Activated CD4-positive, alpha-beta T cell treated with anti-CD3 and anti-CD28 coated beads for 36 hours (primary cell): ENCODE results near the gene CELF2. TPM values are rescaled to one million over a fixed set of nuclear protein-coding genes. Genes with fewer than 3 reads are reported as not detected.

Source experiments
- ATAC-seq: fragments of 200-7000 bp; cut with Tn5 transposase; one replicate; pipeline ENCODE4 v1.10.0; 2021; ENCODE audit warnings: mild to moderate bottlenecking, moderate library complexity
- CTCF ChIA-PET: fragments of 350-600 bp; sonication (Branson Sonifier 250); formaldehyde crosslinking; loops from one replicate; lab custom pipeline; 2021; ENCODE audit warnings: antibody characterized with exemption; lab: Charles Lee
- POLR2A ChIA-PET: fragments of 350-600 bp; sonication (Branson Sonifier 250); formaldehyde crosslinking; loops from one replicate; lab custom pipeline; 2021; ENCODE audit warnings: antibody characterized with exemption, inconsistent platforms; lab: Charles Lee
- DNase-seq: peaks from one replicate; pipeline ENCODE4 v3.0.0-alpha.2; 2020
- H3K27ac Mint-ChIP-seq: one replicate; pipeline ENCODE4 v1.8.0; 2021; ENCODE audit warnings: mixed read lengths
- H3K27me3 Mint-ChIP-seq: one replicate; pipeline ENCODE4 v1.8.0; 2021; ENCODE audit warnings: mixed read lengths
- H3K36me3 Mint-ChIP-seq: one replicate; pipeline ENCODE4 v1.8.0; 2021; ENCODE audit warnings: low read depth, mixed read lengths
- H3K4me1 Mint-ChIP-seq: one replicate; pipeline ENCODE4 v1.8.0; 2021; ENCODE audit warnings: mixed read lengths
- H3K4me3 Mint-ChIP-seq: one replicate; pipeline ENCODE4 v1.8.0; 2021; ENCODE audit warnings: mild to moderate bottlenecking, moderate library complexity, mixed read lengths
- H3K9me3 Mint-ChIP-seq: one replicate; pipeline ENCODE4 v1.8.0; 2021; ENCODE audit warnings: low read depth, mixed read lengths
- intact Hi-C, 2 experiments: fragments of 100-400 bp; cut with DNase I in 1 of 2; cut with micrococcal nuclease in 1 of 2; formaldehyde crosslinking; loops; one replicate each; pipeline versions ENCODE4 v1.14.2 to v1.15.1; 2022 to 2024; cut with DNase I, micrococcal nuclease
- total RNA-seq, 2 experiments: library from RNA; stranded (reverse); gene quantifications; one replicate each; pipeline ENCODE4 v1.2.3, GENCODE V29; 2021

CELF2 gene
- total RNA-seq, 2 experiments from 2014 or later: 102 to 119 TPM

DNA sequence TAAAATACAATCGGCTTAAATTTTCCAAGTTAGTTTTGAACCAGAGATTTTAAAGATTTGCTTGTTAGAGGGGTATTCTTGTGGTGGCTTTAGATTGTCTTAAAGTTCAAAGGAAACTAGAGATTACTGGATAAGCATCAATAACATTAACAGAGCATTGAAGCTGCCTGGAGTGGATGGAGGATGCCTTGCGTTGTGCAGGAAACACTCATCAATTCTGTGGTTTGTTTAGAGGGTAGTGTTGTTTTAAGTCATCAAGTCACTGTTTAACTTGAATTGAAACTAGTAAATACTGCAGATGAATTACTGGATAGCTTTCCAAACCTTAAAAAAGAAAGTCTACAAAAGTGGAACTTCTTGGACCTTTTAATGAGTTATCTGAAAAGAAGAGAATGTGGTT lies 218.6 kb downstream of the CELF2 start:
- POLR2A ChIA-PET: interaction anchor here (0.6 to 2.7 kb wide), 19 partner anchors 9 to 1183 kb away, joined by 3 to 33 read pairs (median 5); no protein-coding TSS in a partner anchor
- Mint-ChIP-seq H3K27ac (peak overlapping the region; percentile 98), H3K27me3 (no peaks in the 10 kb centered on the region), H3K36me3 (peaks cover 58% of the 10 kb centered on the region), H3K9me3 (no peaks in the 10 kb centered on the region), H3K4me1 (peaks cover 71% of the 10 kb centered on the region), H3K4me3 (peak overlapping the region; percentile 55)
- intact Hi-C loops: loop anchor here (1.0 to 5.0 kb wide), 8 partner anchors 10 to 886 kb away; no protein-coding TSS in a partner anchor
- ATAC-seq (peak; percentile 52), DNase-seq (peak; percentile 57)
- CTCF ChIA-PET: interaction anchor here (0.6 to 3.3 kb wide), 15 partner anchors 9 to 715 kb away, joined by 3 to 27 read pairs (median 5); no protein-coding TSS in a partner anchor

- CTCF ChIA-PET: interaction anchor here (1.2 to 3.0 kb wide), 4 partner anchors 18 to 70 kb away, joined by 3 to 17 read pairs (median 6); no protein-coding TSS in a partner anchor
Observed at GRCh38 chr10:11237571-11237970, 219.9 kb downstream of the CELF2 start.

GRCh38 chr10:11238893-11239292 lies 221.2 kb downstream of the CELF2 start:
- ChIA-PET CTCF (interaction anchor here (0.7 to 2.5 kb wide), 7 partner anchors 11 to 93 kb away, joined by 3 to 8 read pairs (median 4); no protein-coding TSS in a partner anchor), POLR2A (interaction anchor here (1.0 to 1.1 kb wide), 2 partner anchors 18 to 60 kb away, joined by 4 to 6 read pairs; no protein-coding TSS in a partner anchor)
- H3K4me1 Mint-ChIP-seq: peaks cover 46% of the 10 kb centered on the region
- H3K27ac Mint-ChIP-seq: peak overlapping the region; percentile 72
- H3K9me3 Mint-ChIP-seq: no peaks in the 10 kb centered on the region
- intact Hi-C loops: loop anchor here (5.0 kb wide), 3 partner anchors 203 to 883 kb away; no protein-coding TSS in a partner anchor
- ATAC-seq: no peak
- H3K4me3 Mint-ChIP-seq: no peak overlapping the region
- DNase-seq: no peak
- H3K36me3 Mint-ChIP-seq: peaks cover 51% of the 10 kb centered on the region
- no peaks in the 10 kb centered on the region for H3K27me3 Mint-ChIP-seq

More at GRCh38 chr10:11237571-11237970, 219.9 kb downstream of the CELF2 start:
- intact Hi-C loops: loop anchor here (2.0 to 5.0 kb wide), 6 partner anchors 19 to 885 kb away; no protein-coding TSS in a partner anchor
- peaks cover 57% of the 10 kb centered on the region for H3K36me3 Mint-ChIP-seq
- ATAC-seq (peak; percentile 8), DNase-seq (peak; percentile 73)
- H3K4me3 Mint-ChIP-seq: peak overlapping the region; percentile 55
- no peaks in the 10 kb centered on the region for H3K27me3 Mint-ChIP-seq
- peaks cover 59% of the 10 kb centered on the region for H3K4me1 Mint-ChIP-seq
- H3K9me3 Mint-ChIP-seq: no peaks in the 10 kb centered on the region
- H3K27ac Mint-ChIP-seq: peak overlapping the region; percentile 98
- POLR2A ChIA-PET: interaction anchor here (0.6 to 1.1 kb wide), 3 partner anchors 16 to 57 kb away, joined by 3 to 6 read pairs (median 3); no protein-coding TSS in a partner anchor

- DNase-seq: no peak
- H3K27ac Mint-ChIP-seq: no peak overlapping the region
- no peaks in the 10 kb centered on the region for H3K9me3 Mint-ChIP-seq
- intact Hi-C loops: no loop called here
- peaks cover 28% of the 10 kb centered on the region for H3K4me1 Mint-ChIP-seq
- ChIA-PET CTCF (interaction anchor here (0.8 to 2.5 kb wide), 2 partner anchors 15 to 30 kb away, joined by 4 to 8 read pairs; no protein-coding TSS in a partner anchor), POLR2A (interaction anchor here (0.8 kb wide), 1 partner anchor 17 kb away, joined by 6 read pairs; no protein-coding TSS in a partner anchor)
- ATAC-seq: no peak
- no peaks in the 10 kb centered on the region for H3K27me3 Mint-ChIP-seq
- H3K4me3 Mint-ChIP-seq: no peak overlapping the region
- H3K36me3 Mint-ChIP-seq: peaks cover 48% of the 10 kb centered on the region
Observed at GRCh38 chr10:11240641-11241040, 223.0 kb downstream of the CELF2 start.

GRCh38 chr10:11242443-11243387 lies 225.0 kb downstream of the CELF2 start:
- peaks cover 37% of the 10 kb centered on the region for H3K36me3 Mint-ChIP-seq
- ChIA-PET CTCF (interaction anchor here (0.7 to 2.2 kb wide), 6 partner anchors 9 to 43 kb away, joined by 3 to 8 read pairs (median 3); no protein-coding TSS in a partner anchor), POLR2A (interaction anchor here (0.6 to 2.3 kb wide), 5 partner anchors 10 to 77 kb away, joined by 3 to 6 read pairs (median 4); no protein-coding TSS in a partner anchor)
- DNase-seq (peak; percentile 72), ATAC-seq (peak; percentile 69)
- H3K9me3 Mint-ChIP-seq: no peaks in the 10 kb centered on the region
- intact Hi-C loops: no loop called here
- H3K27me3 Mint-ChIP-seq: no peaks in the 10 kb centered on the region
- H3K27ac Mint-ChIP-seq: no peak overlapping the region
- peaks cover 10% of the 10 kb centered on the region for H3K4me1 Mint-ChIP-seq
- H3K4me3 Mint-ChIP-seq: peak overlapping the region; percentile 48

DNA sequence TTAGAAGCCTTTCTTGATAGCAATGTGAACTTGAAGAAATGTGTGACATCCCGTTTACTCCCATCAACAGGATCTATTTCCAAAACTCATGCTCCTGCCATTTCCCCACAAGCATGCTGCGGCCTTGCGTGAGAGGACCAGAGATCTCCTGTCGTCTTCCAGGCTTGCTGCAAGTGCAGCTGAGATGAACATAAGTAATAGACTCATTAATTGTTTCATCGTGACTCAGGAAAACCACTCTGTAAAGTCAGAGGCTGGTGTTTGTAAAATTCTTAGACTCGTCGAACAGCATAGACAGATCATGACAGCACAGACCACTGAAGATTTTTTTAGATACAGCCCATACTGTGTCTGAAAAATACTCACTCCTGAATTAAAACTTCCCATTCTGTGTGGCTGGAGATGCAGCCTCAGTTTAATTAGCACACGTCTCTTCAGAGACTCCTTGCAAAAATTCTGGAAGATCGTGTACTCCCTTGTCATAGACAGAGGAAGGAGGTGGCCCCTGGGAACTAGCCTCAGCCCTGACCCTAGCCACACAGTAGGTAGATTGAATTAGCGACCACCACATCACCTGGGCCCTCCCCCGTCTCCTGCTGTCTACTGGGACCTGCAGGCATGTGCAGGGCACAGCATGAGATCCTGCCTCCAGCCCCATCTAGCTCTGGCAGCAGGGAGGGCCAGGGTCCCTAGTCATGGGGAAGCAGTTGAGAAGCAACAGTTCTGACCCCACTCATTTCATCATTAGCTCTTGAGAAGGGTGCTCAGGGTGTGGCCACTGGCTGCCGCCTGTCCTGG lies 226.0 kb downstream of the CELF2 start:
- intact Hi-C loops: loop anchor here in 1 of 2 experiments (2.0 kb wide), 1 partner anchor 23 kb away; no protein-coding TSS in a partner anchor
- POLR2A ChIA-PET: interaction anchor here (0.6 to 2.3 kb wide), 5 partner anchors 17 to 78 kb away, joined by 3 to 9 read pairs (median 6); no protein-coding TSS in a partner anchor
- Mint-ChIP-seq H3K36me3 (peaks cover 32% of the 10 kb centered on the region), H3K27ac (no peak overlapping the region), H3K27me3 (no peaks in the 10 kb centered on the region), H3K4me1 (peaks cover 6% of the 10 kb centered on the region), H3K4me3 (peak overlapping the region; percentile 38), H3K9me3 (no peaks in the 10 kb centered on the region)
- peak; percentile 10 for ATAC-seq
- CTCF ChIA-PET: interaction anchor here (0.7 to 2.2 kb wide), 5 partner anchors 8 to 44 kb away, joined by 3 to 8 read pairs (median 3); no protein-coding TSS in a partner anchor
- DNase-seq: no peak

DNA sequence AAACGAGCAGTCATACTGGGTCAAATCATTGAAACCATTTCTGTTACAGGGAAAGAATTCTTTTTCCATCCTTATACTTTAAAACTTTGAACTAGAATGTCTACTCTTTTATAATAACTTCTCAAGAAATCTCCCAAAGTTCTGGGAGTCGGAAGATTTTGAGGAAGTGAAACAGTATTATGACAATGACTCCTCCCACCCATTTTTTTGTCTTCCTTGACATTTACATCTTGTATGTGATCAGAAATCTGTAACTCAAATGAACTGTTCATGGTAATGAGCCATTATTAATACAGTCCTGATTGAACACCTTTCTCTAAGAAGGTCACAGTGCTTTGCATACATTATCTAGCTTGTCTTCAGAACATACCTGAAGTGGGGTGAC lies 227.4 kb downstream of the CELF2 start:
- no peaks in the 10 kb centered on the region for H3K9me3 Mint-ChIP-seq
- ChIA-PET CTCF (interaction anchor here (1.0 to 1.9 kb wide), 4 partner anchors 9 to 64 kb away, joined by 3 to 8 read pairs (median 6); no protein-coding TSS in a partner anchor), POLR2A (interaction anchor here (0.6 to 1.6 kb wide), 6 partner anchors 9 to 44 kb away, joined by 3 to 7 read pairs (median 4); no protein-coding TSS in a partner anchor)
- H3K27me3 Mint-ChIP-seq: no peaks in the 10 kb centered on the region
- peaks cover 36% of the 10 kb centered on the region for H3K36me3 Mint-ChIP-seq
- H3K4me3 Mint-ChIP-seq: no peak overlapping the region
- peaks cover 11% of the 10 kb centered on the region for H3K4me1 Mint-ChIP-seq
- ATAC-seq (peak; percentile 4), DNase-seq (no peak)
- H3K27ac Mint-ChIP-seq: no peak overlapping the region
- intact Hi-C loops: loop anchor here in 1 of 2 experiments (2.0 kb wide), 1 partner anchor 22 kb away; no protein-coding TSS in a partner anchor

- CTCF ChIA-PET: interaction anchor here (0.7 to 1.9 kb wide), 5 partner anchors 9 to 64 kb away, joined by 3 to 8 read pairs (median 4); no protein-coding TSS in a partner anchor
- peaks cover 34% of the 10 kb centered on the region for H3K36me3 Mint-ChIP-seq
- H3K9me3 Mint-ChIP-seq: no peaks in the 10 kb centered on the region
- ATAC-seq: peak; percentile 76
- POLR2A ChIA-PET: interaction anchor here (0.6 to 1.6 kb wide), 5 partner anchors 9 to 65 kb away, joined by 3 to 7 read pairs (median 3); no protein-coding TSS in a partner anchor
- intact Hi-C loops: loop anchor here in 1 of 2 experiments (2.0 kb wide), 1 partner anchor 21 kb away; no protein-coding TSS in a partner anchor
- peak; percentile 63 for DNase-seq
- H3K27me3 Mint-ChIP-seq: no peaks in the 10 kb centered on the region
- peaks cover 14% of the 10 kb centered on the region for H3K4me1 Mint-ChIP-seq
- no peak overlapping the region for H3K4me3 Mint-ChIP-seq
- H3K27ac Mint-ChIP-seq: no peak overlapping the region
Observed at GRCh38 chr10:11245510-11245909, 227.8 kb downstream of the CELF2 start.

- peaks cover 18% of the 10 kb centered on the region for H3K4me1 Mint-ChIP-seq
- no peak for DNase-seq
- CTCF ChIA-PET: interaction anchor here (0.7 to 1.9 kb wide), 3 partner anchors 13 to 63 kb away, joined by 3 to 8 read pairs (median 3); no protein-coding TSS in a partner anchor
- no peak for ATAC-seq
- POLR2A ChIA-PET: interaction anchor here (0.6 to 1.1 kb wide), 3 partner anchors 10 to 66 kb away, joined by 3 to 6 read pairs (median 3); no protein-coding TSS in a partner anchor
- no peak overlapping the region for H3K27ac Mint-ChIP-seq
- intact Hi-C loops: loop anchor here in 1 of 2 experiments (2.0 kb wide), 1 partner anchor 21 kb away; no protein-coding TSS in a partner anchor
- H3K4me3 Mint-ChIP-seq: no peak overlapping the region
- peaks cover 31% of the 10 kb centered on the region for H3K36me3 Mint-ChIP-seq
- H3K27me3 Mint-ChIP-seq: no peaks in the 10 kb centered on the region
- no peaks in the 10 kb centered on the region for H3K9me3 Mint-ChIP-seq
Observed at GRCh38 chr10:11245981-11246590, 228.4 kb downstream of the CELF2 start.
